Spinal cord (tissue), 10 donors: ENCODE results near the gene DCTN5. TPM values are rescaled to one million over a fixed set of nuclear protein-coding genes. Genes with fewer than 3 reads are reported as not detected.
A peak's percentile ranks its signal among the peaks of the same experiment; 100 is the strongest.

ENCODE experiments used
- DNase-seq, 6 donors: peaks; one replicate each; pipeline versions ENCODE4 v3.0.0 to v3.0.0-alpha.2; 2013 to 2015; ENCODE audit warnings: low spot score in 6 of 6, low read depth in 4 of 6
- H3K27ac ChIP-seq: one replicate; pipeline ENCODE4 v1.5.1; 2013; ENCODE audit warnings: low read depth, low read length, control low read depth
- H3K27me3 ChIP-seq: one replicate; pipeline ENCODE4 v1.6.1; 2013; ENCODE audit warnings: low read length; ENCODE audit not compliant: control insufficient read depth, insufficient read depth
- H3K36me3 ChIP-seq: one replicate; pipeline ENCODE4 v1.6.1; 2013; ENCODE audit warnings: low read length; ENCODE audit not compliant: control insufficient read depth, insufficient read depth
- H3K4me1 ChIP-seq: one replicate; pipeline ENCODE4 v1.6.1; 2013; ENCODE audit warnings: low read length; ENCODE audit not compliant: control insufficient read depth, insufficient read depth
- H3K4me3 ChIP-seq: one replicate; pipeline ENCODE4 v1.5.1; 2013; ENCODE audit warnings: low read depth, low read length, control low read depth
- H3K9me3 ChIP-seq: one replicate; pipeline ENCODE4 v1.6.1; 2013; ENCODE audit warnings: low read length; ENCODE audit not compliant: control insufficient read depth, insufficient read depth
- WGBS: methylation state at CpG from one replicate; pipeline ENCODE4 v1.1.5; 2013; ENCODE audit warnings: missing lambda C conversion rate; ENCODE audit not compliant: insufficient coverage; 5-methylcytosine and 5-hydroxymethylcytosine counted together
- polyA plus RNA-seq, 2 donors: library from polyadenylated mRNA; unstranded; fragments of 120-200 nt; gene quantifications; one replicate each; pipeline ENCODE4 v1.2.1, GENCODE V29; 2013; ENCODE audit not compliant: insufficient read length in 2 of 2
- total RNA-seq, 2 donors: library from RNA; depleted of rRNA in 1 of 2; stranded (reverse); fragments of 120-200 nt in 1 of 2; fragments of >200 nt in 1 of 2; gene quantifications; one replicate each; pipeline versions ENCODE4 v1.2.3 to v1.2.4, GENCODE V29; 2013 to 2014
- donor health status: healthy.

DCTN5 gene
- total and polyA plus RNA-seq, 4 donors = 53.2 to 67.9 (median 59.5) TPM

DNA sequence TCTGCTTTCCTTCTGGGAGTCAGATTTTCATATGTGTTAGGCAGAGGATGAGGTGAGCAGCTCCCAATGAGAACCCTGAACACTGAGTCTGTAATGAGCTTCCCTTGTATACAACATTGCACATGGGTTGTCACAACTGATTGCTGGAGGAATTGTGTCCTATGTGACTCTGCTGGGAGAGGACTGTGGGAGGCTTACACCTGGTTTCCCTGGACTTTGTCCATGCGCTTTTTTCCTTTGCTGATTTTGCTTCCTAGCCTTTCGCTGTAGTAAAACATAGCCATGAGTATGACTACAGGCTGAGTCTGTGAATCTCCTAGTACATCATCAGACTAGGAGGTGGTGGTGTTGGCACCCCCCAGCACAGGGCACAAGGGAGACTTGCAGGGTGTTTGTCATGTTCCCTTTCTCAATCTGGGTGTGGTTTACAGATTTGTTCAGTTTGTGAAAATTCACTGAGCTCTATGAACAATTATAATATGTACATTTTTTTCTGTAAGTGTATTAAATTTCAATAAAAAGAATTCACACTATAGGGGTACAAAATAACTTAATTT, 35.7 kb downstream of the DCTN5 start:
- H3K27me3 ChIP-seq = no peaks in the 10 kb centered on the region
- H3K9me3 ChIP-seq = no peaks in the 10 kb centered on the region
- peaks cover 22% of the 10 kb centered on the region for H3K4me1 ChIP-seq
- no peak for DNase-seq
- WGBS = 80% methylated on average over 1 of the region's 2 CpGs
- no peak overlapping the region for H3K4me3 ChIP-seq
- peaks cover 23% of the 10 kb centered on the region for H3K36me3 ChIP-seq
- H3K27ac ChIP-seq = no peak overlapping the region

DNA sequence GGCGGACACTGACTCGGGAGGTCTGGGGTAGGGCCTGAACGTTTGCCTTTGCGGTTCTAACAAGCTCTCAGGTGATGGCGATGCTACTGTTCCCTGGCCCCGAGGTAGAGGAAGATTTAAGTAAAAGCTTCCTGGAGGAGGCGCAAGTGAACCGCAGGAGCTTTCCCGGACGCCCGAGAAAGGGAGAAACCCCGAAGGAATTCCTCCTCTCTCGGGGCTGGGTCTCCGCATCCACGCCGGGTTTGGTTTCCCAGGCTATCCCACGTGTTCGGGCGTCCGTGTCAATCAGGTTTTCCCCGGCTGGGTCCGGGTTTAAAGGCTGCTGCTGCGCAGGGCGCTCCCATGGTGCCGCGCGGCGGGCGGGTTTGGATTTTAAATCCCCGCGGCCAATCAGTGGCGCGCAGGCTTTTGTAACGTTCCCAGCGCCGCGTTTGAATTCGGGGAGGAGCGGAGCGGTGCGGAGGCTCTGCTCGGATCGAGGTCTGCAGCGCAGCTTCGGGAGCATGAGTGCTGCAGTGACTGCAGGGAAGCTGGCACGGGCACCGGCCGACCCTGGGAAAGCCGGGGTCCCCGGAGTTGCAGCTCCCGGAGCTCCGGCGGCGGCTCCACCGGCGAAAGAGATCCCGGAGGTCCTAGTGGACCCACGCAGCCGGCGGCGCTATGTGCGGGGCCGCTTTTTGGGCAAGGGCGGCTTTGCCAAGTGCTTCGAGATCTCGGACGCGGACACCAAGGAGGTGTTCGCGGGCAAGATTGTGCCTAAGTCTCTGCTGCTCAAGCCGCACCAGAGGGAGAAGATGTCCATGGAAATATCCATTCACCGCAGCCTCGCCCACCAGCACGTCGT, 37.4 kb downstream of the DCTN5 start, which contains the start of gene PLK1:
Gene PLK1 (plus strand): TSS at position 460 of the 844 bp plus-strand sequence. CDS start 44 bp downstream, at position 504.
- peak within 1 kb of the TSS; percentile 65 for H3K4me3 ChIP-seq
- peaks cover 34% of the 10 kb centered on the region for H3K36me3 ChIP-seq
- WGBS = under 1% methylated on average over 75 of the region's 75 CpGs
- DNase-seq = peak; percentile 52 to 94 (median 76)
- H3K4me1 ChIP-seq = peaks cover 22% of the 10 kb centered on the region
- H3K27me3 ChIP-seq = no peaks in the 10 kb centered on the region
- no peaks in the 10 kb centered on the region for H3K9me3 ChIP-seq
- H3K27ac ChIP-seq = no peak within 1 kb of the TSS

DNA sequence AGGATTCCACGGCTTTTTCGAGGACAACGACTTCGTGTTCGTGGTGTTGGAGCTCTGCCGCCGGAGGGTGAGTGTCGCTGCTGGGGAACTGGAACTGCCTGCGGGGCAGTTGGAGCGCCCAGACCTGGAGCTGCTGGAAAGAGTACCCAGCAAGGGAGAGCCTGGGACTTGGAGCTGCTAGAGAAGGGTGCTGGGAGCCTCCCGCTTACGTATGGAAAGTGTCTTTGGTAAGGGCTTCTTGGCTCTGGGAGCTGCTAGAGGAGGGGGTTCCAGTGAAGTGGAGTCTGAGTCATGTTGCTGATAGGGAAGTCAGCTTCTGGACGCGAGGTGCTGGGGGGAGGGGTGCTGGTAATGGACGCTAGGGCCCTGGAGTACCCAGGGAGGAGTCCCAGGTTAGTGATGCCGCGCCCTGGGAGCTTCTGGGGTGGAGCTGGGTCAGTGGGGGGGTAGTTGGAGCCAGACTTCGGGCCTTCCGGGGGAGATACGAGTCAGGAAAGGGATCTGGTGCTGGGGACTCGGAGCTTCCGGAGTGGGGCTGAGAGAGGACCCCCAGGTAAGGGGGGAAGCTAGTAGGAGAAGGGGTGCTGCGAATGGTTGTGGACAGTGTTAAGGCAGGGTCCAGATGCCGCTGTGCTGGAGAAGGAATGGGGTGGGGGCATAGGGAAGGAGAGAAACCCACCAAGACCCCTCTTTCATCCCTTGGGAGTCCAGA, 38.2 kb downstream of the DCTN5 start:
- WGBS = 4% methylated on average over 22 of the region's 24 CpGs
- peak in 1 of 6 donors; percentile 14 for DNase-seq
- H3K27ac ChIP-seq = no peak overlapping the region

DNA sequence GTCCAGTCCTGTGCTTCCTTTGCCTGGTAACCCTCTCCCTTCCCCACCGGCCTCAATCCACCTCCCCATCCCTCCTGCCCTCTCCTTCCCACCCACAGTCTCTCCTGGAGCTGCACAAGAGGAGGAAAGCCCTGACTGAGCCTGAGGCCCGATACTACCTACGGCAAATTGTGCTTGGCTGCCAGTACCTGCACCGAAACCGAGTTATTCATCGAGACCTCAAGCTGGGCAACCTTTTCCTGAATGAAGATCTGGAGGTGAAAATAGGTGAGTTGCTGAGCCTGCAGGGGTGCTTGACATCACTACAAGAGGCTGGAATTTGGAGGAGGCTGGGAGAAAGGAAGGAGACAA, 38.7 kb downstream of the DCTN5 start:
- Histone ChIP-seq H3K27ac (no peak overlapping the region), H3K27me3 (no peaks in the 10 kb centered on the region), H3K4me1 (peaks cover 22% of the 10 kb centered on the region), H3K9me3 (no peaks in the 10 kb centered on the region), H3K36me3 (peaks cover 43% of the 10 kb centered on the region), H3K4me3 (no peak overlapping the region)
- 28% methylated on average over 4 of the region's 6 CpGs for WGBS
- DNase-seq = no peak

More for the DNA sequence above, 38.2 kb downstream of the DCTN5 start:
- no peaks in the 10 kb centered on the region for H3K27me3 ChIP-seq
- H3K36me3 ChIP-seq = peaks cover 42% of the 10 kb centered on the region
- no peaks in the 10 kb centered on the region for H3K9me3 ChIP-seq
- H3K4me1 ChIP-seq = peaks cover 22% of the 10 kb centered on the region
- H3K4me3 ChIP-seq = peak overlapping the region; percentile 65

DNA sequence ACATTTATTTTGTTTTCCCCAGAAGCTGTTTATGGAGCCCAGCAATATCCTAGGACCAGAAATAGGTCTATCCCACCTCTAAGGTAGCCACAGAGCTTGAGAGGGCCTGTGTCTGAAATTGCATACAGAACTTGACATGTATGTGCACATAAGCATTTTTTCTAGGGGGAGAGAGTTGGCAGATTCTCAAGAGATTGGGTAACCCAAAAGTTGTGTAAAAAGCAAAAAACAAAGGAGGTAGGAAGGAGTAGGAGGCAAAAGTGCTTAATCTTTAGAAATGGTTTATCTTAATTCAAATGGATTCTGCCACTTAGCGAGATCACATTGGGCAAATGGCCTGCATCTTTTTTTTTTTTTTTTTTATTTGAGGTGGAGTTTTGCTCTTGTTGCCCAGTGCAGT, 40.9 kb downstream of the DCTN5 start:
- Histone ChIP-seq H3K4me3 (no peak overlapping the region), H3K27me3 (no peaks in the 10 kb centered on the region), H3K27ac (no peak overlapping the region), H3K9me3 (no peaks in the 10 kb centered on the region), H3K4me1 (peaks cover 22% of the 10 kb centered on the region), H3K36me3 (peaks cover 53% of the 10 kb centered on the region)
- no peak for DNase-seq
- WGBS = no CpG with 5 or more reads among the region's 1 CpG

DNA sequence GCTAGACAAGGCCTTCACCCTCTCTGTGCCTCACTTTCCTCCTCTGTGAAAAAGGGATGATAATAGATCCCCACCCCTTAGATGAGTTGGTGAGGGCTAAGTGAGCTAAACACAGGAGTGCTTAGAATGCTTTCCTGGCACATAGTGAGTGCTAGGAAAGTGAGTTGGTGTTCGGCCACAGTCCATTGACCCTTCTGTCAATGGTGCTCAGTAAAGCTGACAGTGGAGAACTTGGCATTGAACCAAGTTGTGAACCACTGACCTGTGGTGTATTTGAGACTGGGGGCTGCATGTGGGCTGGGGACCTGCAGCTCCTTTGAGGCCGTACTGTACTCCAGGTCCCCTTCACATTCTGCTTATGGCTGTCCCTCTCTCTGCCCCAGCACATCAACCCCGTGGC, 42.2 kb downstream of the DCTN5 start:
- Histone ChIP-seq H3K4me3 (no peak overlapping the region), H3K4me1 (peaks cover 16% of the 10 kb centered on the region), H3K27ac (no peak overlapping the region), H3K9me3 (no peaks in the 10 kb centered on the region), H3K36me3 (peaks cover 66% of the 10 kb centered on the region), H3K27me3 (no peaks in the 10 kb centered on the region)
- DNase-seq = no peak
- 96% methylated on average over 3 of the region's 3 CpGs for WGBS

DNA sequence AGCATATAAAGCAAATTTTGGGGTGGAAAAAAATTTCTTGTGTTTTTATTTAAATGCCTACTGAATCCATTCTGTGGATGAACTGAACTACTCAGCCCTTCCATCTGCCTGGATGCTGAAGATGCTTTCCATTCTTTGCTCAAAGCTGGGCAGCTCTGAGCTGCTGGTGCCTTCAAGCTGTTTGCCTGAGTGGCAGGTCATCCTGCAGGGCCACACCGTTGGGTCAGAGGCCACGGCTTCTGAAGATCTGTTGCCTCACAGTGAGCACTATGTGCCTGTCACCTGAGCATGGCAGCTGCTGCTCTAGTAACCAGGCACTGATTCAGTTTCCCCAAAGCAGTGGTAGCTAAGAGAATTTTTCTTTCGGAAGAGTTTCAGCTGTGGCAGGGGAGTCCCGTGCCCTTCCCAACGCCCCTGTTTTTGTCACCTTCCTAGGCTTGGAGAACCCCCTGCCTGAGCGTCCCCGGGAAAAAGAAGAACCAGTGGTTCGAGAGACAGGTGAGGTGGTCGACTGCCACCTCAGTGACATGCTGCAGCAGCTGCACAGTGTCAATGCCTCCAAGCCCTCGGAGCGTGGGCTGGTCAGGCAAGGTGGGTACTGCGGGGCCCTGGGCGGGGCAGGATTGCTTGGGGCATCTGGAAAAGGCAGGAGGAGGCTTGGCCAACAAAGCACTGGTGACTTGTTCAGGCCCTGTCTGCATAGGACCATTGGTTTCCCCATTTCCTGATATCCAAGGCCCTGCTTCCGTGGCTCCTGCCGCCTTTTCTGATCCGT, 46.0 kb downstream of the DCTN5 start:
- H3K4me3 ChIP-seq = no peak overlapping the region
- no peaks in the 10 kb centered on the region for H3K4me1 ChIP-seq
- H3K9me3 ChIP-seq = no peaks in the 10 kb centered on the region
- 97% methylated on average over 16 of the region's 16 CpGs for WGBS
- H3K36me3 ChIP-seq = peaks cover 80% of the 10 kb centered on the region
- H3K27ac ChIP-seq = no peak overlapping the region
- no peak for DNase-seq
- H3K27me3 ChIP-seq = no peaks in the 10 kb centered on the region

DNA sequence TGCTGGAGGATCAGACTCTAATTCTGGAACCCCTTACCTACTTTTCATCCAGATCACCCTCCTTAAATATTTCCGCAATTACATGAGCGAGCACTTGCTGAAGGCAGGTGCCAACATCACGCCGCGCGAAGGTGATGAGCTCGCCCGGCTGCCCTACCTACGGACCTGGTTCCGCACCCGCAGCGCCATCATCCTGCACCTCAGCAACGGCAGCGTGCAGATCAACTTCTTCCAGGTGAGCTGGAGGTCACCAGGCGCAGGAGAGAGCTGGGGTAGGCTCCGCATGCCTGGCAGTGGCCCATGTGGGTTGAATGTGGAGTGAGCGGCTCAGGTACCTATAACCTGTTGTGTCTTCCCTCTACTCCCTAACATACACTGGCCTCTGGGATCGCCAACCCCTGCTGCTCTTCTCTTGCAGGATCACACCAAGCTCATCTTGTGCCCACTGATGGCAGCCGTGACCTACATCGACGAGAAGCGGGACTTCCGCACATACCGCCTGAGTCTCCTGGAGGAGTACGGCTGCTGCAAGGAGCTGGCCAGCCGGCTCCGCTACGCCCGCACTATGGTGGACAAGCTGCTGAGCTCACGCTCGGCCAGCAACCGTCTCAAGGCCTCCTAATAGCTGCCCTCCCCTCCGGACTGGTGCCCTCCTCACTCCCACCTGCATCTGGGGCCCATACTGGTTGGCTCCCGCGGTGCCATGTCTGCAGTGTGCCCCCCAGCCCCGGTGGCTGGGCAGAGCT, 48.3 kb downstream of the DCTN5 start:
- peaks cover 59% of the 10 kb centered on the region for H3K36me3 ChIP-seq
- no peak for DNase-seq
- no peaks in the 10 kb centered on the region for H3K27me3 ChIP-seq
- H3K9me3 ChIP-seq = no peaks in the 10 kb centered on the region
- H3K4me3 ChIP-seq = no peak overlapping the region
- 96% methylated on average over 29 of the region's 36 CpGs for WGBS
- H3K4me1 ChIP-seq = peaks cover 2% of the 10 kb centered on the region
- H3K27ac ChIP-seq = no peak overlapping the region
